K562 (cell line): ENCODE measurements around the gene MIF. TPM values are rescaled to one million over a fixed set of nuclear protein-coding genes. Genes with fewer than 3 reads are reported as not detected.

Experiments
- ATAC-seq: fragments of 200-7000 bp; cut with Tn5 transposase; 3 replicates; pipeline ENCODE4 v1.9.1; 2020; ENCODE audit warnings: moderate library complexity
- BruUV-seq: library from RNA; stranded (reverse); fragments of 400-500 nt; replicated peaks from 2 replicates; lab custom pipeline; 2021; lab: Mats Ljungman, UMichigan
- CTCF ChIA-PET: fragments of 300-600 bp; formaldehyde crosslinking; extraction: SDS; loops from one replicate; lab custom pipeline; 2021; ENCODE audit warnings: low intra/inter-chr PET ratio; lab: Yijun Ruan, JAX
- POLR2A ChIA-PET: fragments of 300-600, 350-650 bp; sonication (Branson Sonifier 250); formaldehyde crosslinking; extraction: SDS; loops from one replicate; lab custom pipeline; 2021; ENCODE audit warnings: antibody characterized with exemption, inconsistent platforms; lab: Yijun Ruan, JAX
- DNase-seq, 4 experiments: peaks; one replicate each; pipeline versions ENCODE4 v3.0.0 to v3.0.0-alpha.2; 2011 to 2018; ENCODE audit warnings: low spot score in 3 of 4, mixed read lengths in 3 of 4; ENCODE audit errors: extremely low read depth in 1 of 4
- FAIRE-seq: peaks from 2 replicates; lab custom pipeline; 2011; peaks lifted over from hg19 to GRCh38; lab: Jason Lieb, UNC
- H2AFZ ChIP-seq: 2 replicates; pipeline ENCODE4 v1.6.0; 2011; ENCODE audit warnings: low read depth, low read length, control low read depth, inconsistent platforms
- H3K27ac ChIP-seq: fragments of 200-600 bp; 3 replicates; pipeline ENCODE4 v1.8.0; 2011; ENCODE audit warnings: low read depth, mild to moderate bottlenecking, control low read depth, inconsistent platforms, low read length, moderate library complexity, mixed read lengths; ENCODE audit errors: extremely low read depth
- H3K27me3 ChIP-seq, 2 experiments: fragments of 300-600 bp in 1 of 2; 2 replicates in 1 of 2; 3 replicates in 1 of 2; pipeline versions ENCODE4 v1.6.0 to v1.8.0; 2011; ENCODE audit warnings: inconsistent platforms in 2 of 2, low read length in 2 of 2, mild to moderate bottlenecking in 1 of 2, mixed read lengths in 1 of 2, moderate library complexity in 1 of 2; ENCODE audit not compliant: control insufficient read depth in 2 of 2, insufficient read depth in 2 of 2
- H3K36me3 ChIP-seq: fragments of 300-600 bp; 3 replicates; pipeline ENCODE4 v1.8.0; 2011; ENCODE audit warnings: mild to moderate bottlenecking, low read length, inconsistent platforms; ENCODE audit not compliant: control insufficient read depth, insufficient read depth
- H3K4me1 ChIP-seq, 2 experiments: fragments of 200-600 bp in 1 of 2; replicated peaks in 1 of 2; 2 replicates in 1 of 2; 3 replicates in 1 of 2; pipeline versions ENCODE4 v1.5.1 to v1.8.0; 2011; ENCODE audit warnings: inconsistent platforms in 2 of 2, low read length in 2 of 2, mild to moderate bottlenecking in 1 of 2, mixed read lengths in 1 of 2, moderate library complexity in 1 of 2; ENCODE audit not compliant: control insufficient read depth in 2 of 2, insufficient read depth in 2 of 2
- H3K4me2 ChIP-seq: 2 replicates; pipeline ENCODE4 v1.6.1; 2011; ENCODE audit warnings: low read length, control low read depth, inconsistent platforms, mixed read lengths; ENCODE audit not compliant: insufficient read depth
- H3K4me3 ChIP-seq: fragments of 200-600 bp; sonication (generic), shearing (Covaris generic); 2 replicates; pipeline ENCODE4 v1.5.1; 2016; ENCODE audit warnings: control low read depth, inconsistent platforms
- H3K79me2 ChIP-seq: fragments of 200-600 bp; 3 replicates; pipeline ENCODE4 v1.8.0; 2011; ENCODE audit warnings: low read length, inconsistent platforms; ENCODE audit not compliant: control insufficient read depth, insufficient read depth
- H3K9ac ChIP-seq, 2 experiments: 2 replicates each; pipeline versions ENCODE4 v1.6.0 to v1.6.1; 2011; ENCODE audit warnings: low read depth in 2 of 2, low read length in 2 of 2, control low read depth in 1 of 2, inconsistent platforms in 1 of 2, mild to moderate bottlenecking in 1 of 2, mixed read lengths in 1 of 2; ENCODE audit not compliant: insufficient read depth in 1 of 2
- H3K9me1 ChIP-seq: one replicate; pipeline ENCODE4 v1.6.0; 2011; ENCODE audit warnings: inconsistent platforms, mild to moderate bottlenecking, low read length, moderate library complexity; ENCODE audit not compliant: control insufficient read depth, insufficient read depth
- H3K9me3 ChIP-seq: replicated peaks from 2 replicates; pipeline ENCODE4 v1.5.1; 2011; ENCODE audit warnings: low read depth, low read length, inconsistent platforms; ENCODE audit not compliant: control insufficient read depth, insufficient read depth
- H4K20me1 ChIP-seq: replicated peaks from 2 replicates; pipeline ENCODE4 v1.6.1; 2011; ENCODE audit warnings: low read length, inconsistent platforms, mixed read lengths; ENCODE audit not compliant: control insufficient read depth, insufficient read depth
- FOXA3 ChIP-seq, 2 experiments: fragments of 450-650 bp in 1 of 2; sonication (generic) in 1 of 2; formaldehyde crosslinking; IDR thresholded peaks in 1 of 2; conservative IDR thresholded peaks in 1 of 2; 2 replicates each; pipeline versions ENCODE4 v1.4.0 to v1.8.0; 2020 to 2022; ENCODE audit warnings: mild to moderate bottlenecking in 2 of 2, missing genetic modification reagents in 1 of 2
- POLR2A ChIP-seq: fragments of 450-650 bp; conservative IDR thresholded peaks from 2 replicates; pipeline ENCODE4 v1.6.1; 2016
- POLR2AphosphoS5 ChIP-seq: IDR thresholded peaks from 2 replicates; pipeline ENCODE4 v1.6.1; 2011; ENCODE audit warnings: mild to moderate bottlenecking, low read depth, low read length, moderate library complexity; ENCODE audit not compliant: control insufficient read depth, insufficient read depth
- POLR2G ChIP-seq: fragments of 200-400 bp; formaldehyde crosslinking; IDR thresholded peaks from 2 replicates; pipeline ENCODE4 v1.6.1; 2017; ENCODE audit warnings: low read depth, mild to moderate bottlenecking, antibody characterized with exemption, low read length, moderate library complexity
- RBFOX2 ChIP-seq: fragments of 200-400 bp; formaldehyde crosslinking; IDR thresholded peaks from 2 replicates; pipeline ENCODE4 v1.6.1; 2017; ENCODE audit warnings: low read depth, mild to moderate bottlenecking, low read length, moderate library complexity
- TAF9B ChIP-seq: fragments of 450-650 bp; IDR thresholded peaks from 2 replicates; pipeline ENCODE4 v1.6.1; 2018; ENCODE audit warnings: mild to moderate bottlenecking; ENCODE audit not compliant: partially characterized antibody
- ZNF232 ChIP-seq: sonication (generic); formaldehyde crosslinking; IDR thresholded peaks from 2 replicates; pipeline ENCODE4 v1.8.0; 2022; ENCODE audit warnings: mild to moderate bottlenecking, missing genetic modification reagents
- WGBS: fragments of 100-300 bp; shearing (Covaris generic); methylation state at CpG from one replicate; pipeline ENCODE4 v1.1.6; 2016; ENCODE audit warnings: low coverage, mixed read lengths; ENCODE audit not compliant: insufficient coverage; ENCODE audit errors: missing lambda C conversion rate; 5-methylcytosine and 5-hydroxymethylcytosine counted together
- in situ Hi-C: fragments of 300-500 bp; cut with MboI; formaldehyde crosslinking; loops from 4 replicates; pipeline ENCODE4 v1.15.0; 2018; ENCODE audit warnings: inconsistent platforms, mixed read lengths
- intact Hi-C: fragments of 100-400 bp; cut with micrococcal nuclease; formaldehyde crosslinking; loops from 2 replicates; pipeline ENCODE4 v1.14.2; 2022
- polyA plus RNA-seq, 8 experiments: library from polyadenylated mRNA; depleted of rRNA in 4 of 8; stranded (reverse) in 5 of 8; unstranded in 3 of 8; fragments of >200 nt; fragmentation: Nextera tagmentation in 2 of 8; fragmentation: Illumina TruSeq in 1 of 8; extraction: Ambion mirVana in 2 of 8; extraction: Trizol in 1 of 8; gene quantifications; 2 replicates each; pipeline versions ENCODE4 v1.2.1 to v1.2.3, GENCODE V29; 2011 to 2014; ENCODE audit warnings: inconsistent platforms in 1 of 8, missing spikeins in 1 of 8
- total RNA-seq, 7 experiments: library from RNA; depleted of rRNA in 6 of 7; stranded (reverse); fragments of >200 nt in 6 of 7; fragmentation: Illumina TruSeq in 2 of 7; extraction: Trizol in 2 of 7; gene quantifications; 2 replicates each; pipeline versions ENCODE4 v1.2.1 to v1.2.3, GENCODE V29; 2011 to 2021; ENCODE audit warnings: low replicate concordance in 1 of 7

The MIF gene
- total and polyA plus RNA-seq, 9 of the 15 experiments (the other 6 are each of a cell fraction or from before 2014, with no cell fraction given), result 7.4 to 666 (median 193) TPM

DNA sequence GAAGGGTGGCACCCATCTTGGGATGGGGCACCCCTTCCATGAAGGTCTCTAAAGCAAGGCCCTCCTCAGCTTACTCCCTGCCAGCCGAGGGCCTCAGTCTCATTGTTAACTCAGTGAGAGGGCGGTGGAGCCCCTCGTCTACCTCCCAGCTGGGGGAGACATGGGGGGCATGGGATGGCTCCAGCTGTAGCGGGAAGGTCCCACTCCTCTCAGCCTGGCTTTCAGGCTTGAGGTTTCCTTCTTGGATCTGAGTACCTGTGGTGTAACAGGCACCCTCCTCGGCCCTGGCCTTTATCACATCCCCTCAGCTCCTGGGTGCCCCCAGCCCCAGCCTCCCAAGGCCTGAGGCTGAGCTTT is 2.0 kb downstream of the MIF start:
- Histone ChIP-seq H3K27ac (peak overlapping the region; percentile 96; the same call in 2 of the 3 replicates), H3K4me3 (peak overlapping the region; percentile 77), H3K79me2 (peaks cover 42% of the 10 kb centered on the region), H2AFZ (no peak overlapping the region), H3K9ac (peak overlapping the region; percentile 79 to 91), H3K9me1 (peaks cover 3% of the 10 kb centered on the region), H3K4me2 (peak overlapping the region; percentile 95), H3K36me3 (peaks cover 31% of the 10 kb centered on the region), H3K9me3 (peaks cover 4% of the 10 kb centered on the region; the same call in 1 of the 2 replicates)
- in situ Hi-C loops, result no loop called here
- ATAC-seq (no peak), DNase-seq (no peak), FAIRE-seq (no peak)
- POLR2A ChIA-PET, result interaction anchor here (0.8 kb wide), 1 partner anchor 13 kb away, joined by 3 read pairs; no protein-coding TSS in a partner anchor
- BruUV-seq, result no TSS peak
- CTCF ChIA-PET, result no interaction called here
- no peak for TF ChIP-seq FOXA3 (CRISPR knock-in tag; conservative IDR thresholded peaks at IDR 0.05 in 1 of 2, IDR thresholded peaks at IDR 0.05 in 1 of 2)
- 0 out of 2 replicates have a peak, but pooled peaks have one; percentile 1 for TF ChIP-seq POLR2AphosphoS5
- TF ChIP-seq, all 486 proteins: peak for 1
- WGBS, result 79% methylated on average over 3 of the region's 5 CpGs
- peaks cover 10% of the 10 kb centered on the region; the same call in 1 of the 2 replicates for H4K20me1 ChIP-seq
- intact Hi-C loops, result no loop called here
- no peaks in the 10 kb centered on the region for H3K27me3 ChIP-seq
- peaks cover 18 to 34% of the 10 kb centered on the region in 2 experiments for H3K4me1 ChIP-seq

DNA sequence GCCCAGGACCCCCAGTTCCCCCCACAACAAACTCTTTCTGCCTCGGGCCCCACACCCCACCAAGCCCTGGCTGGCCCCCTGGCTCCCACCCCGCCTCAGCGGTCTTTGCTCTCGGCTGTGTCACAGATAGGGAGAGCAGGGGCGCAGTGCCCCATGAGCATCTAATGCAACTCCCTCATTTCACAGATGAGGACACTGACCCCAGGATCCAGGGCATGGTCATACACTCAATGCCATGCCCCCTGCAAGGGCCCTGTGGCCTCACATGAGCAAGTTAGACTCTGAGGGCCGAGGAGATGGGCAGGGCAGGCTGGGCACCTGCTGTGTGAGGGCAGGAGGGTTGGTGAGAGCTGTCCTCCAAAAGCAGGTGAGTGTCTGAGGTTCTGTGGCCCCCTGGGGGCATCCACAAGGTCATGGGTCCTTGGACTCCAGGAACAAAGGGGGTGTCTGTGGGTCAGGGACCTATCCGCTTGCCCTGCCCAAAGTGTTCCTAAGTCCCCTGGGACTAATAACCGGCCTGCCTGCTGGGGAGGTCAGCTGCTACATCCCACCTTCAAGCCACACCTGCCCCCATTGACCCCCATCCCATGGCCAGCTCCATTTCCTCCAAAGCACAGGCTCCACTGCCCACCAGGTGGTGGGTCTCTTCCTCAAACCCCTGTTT is 2.5 kb downstream of the MIF start:
- H3K9me3 ChIP-seq, result peaks cover 3% of the 10 kb centered on the region; the same call in 1 of the 2 replicates
- FAIRE-seq (no peak), ATAC-seq (no peak), DNase-seq (no peak)
- peak overlapping the region; percentile 96; the same call in 1 of the 3 replicates for H3K27ac ChIP-seq
- TF ChIP-seq ZNF232 (CRISPR knock-in tag) (no peak), POLR2A (peak; percentile 38; the same call in 1 of the 2 replicates), RBFOX2 (peak; percentile 37; the same call in 1 of the 2 replicates), TAF9B (no peak), POLR2G (peak; percentile 53; the same call in 1 of the 2 replicates), POLR2AphosphoS5 (peak; percentile 29; the same call in 1 of the 2 replicates)
- H3K79me2 ChIP-seq, result peaks cover 42% of the 10 kb centered on the region
- intact Hi-C loops, result no loop called here
- 87% methylated on average over 4 of the region's 8 CpGs for WGBS
- peaks cover 3% of the 10 kb centered on the region for H3K9me1 ChIP-seq
- no peak overlapping the region for H2AFZ ChIP-seq
- H4K20me1 ChIP-seq, result peaks cover 10% of the 10 kb centered on the region; the same call in 1 of the 2 replicates
- in situ Hi-C loops, result no loop called here
- peaks cover 31% of the 10 kb centered on the region for H3K36me3 ChIP-seq
- BruUV-seq, result no TSS peak
- H3K4me3 ChIP-seq, result peak overlapping the region; percentile 77; the same call in 1 of the 2 replicates
- H3K27me3 ChIP-seq, result no peaks in the 10 kb centered on the region
- H3K9ac ChIP-seq, result peak overlapping the region in 1 of 2 experiments; percentile 91; a peak in 2 of 4 replicates
- H3K4me2 ChIP-seq, result no peak overlapping the region
- ChIA-PET CTCF (no interaction called here), POLR2A (interaction anchor here (0.8 kb wide), 1 partner anchor 12 kb away, joined by 3 read pairs; no protein-coding TSS in a partner anchor)
- H3K4me1 ChIP-seq, result peaks cover 22 to 34% of the 10 kb centered on the region in 2 experiments
